Cardiac fibroblast (primary cell): ENCODE results near the gene PLD3.
"Not testable (repeated sequence)": the region's sequence is repeated elsewhere in the genome, so short reads cannot be mapped to it uniquely, and the experiment has no call there.

Experiments
- DNase-seq, 2 donors: peaks; one replicate each; pipeline versions ENCODE4 v3.0.0 to v3.0.0-alpha.2; 2010; ENCODE audit warnings: low read depth in 2 of 2
- H3K4me3 ChIP-seq, 2 donors: replicated peaks in 1 of 2; 1 replicate in 1 of 2; 2 replicates in 1 of 2; pipeline ENCODE4 v1.5.1; 2011; ENCODE audit warnings: low read depth in 2 of 2, low read length in 2 of 2, mild to moderate bottlenecking in 2 of 2, moderate library complexity in 1 of 2
- TF ChIP-seq, protein P1 (sequence below): IDR thresholded peaks from one replicate; pipeline ENCODE4 v1.5.1; 2011; ENCODE audit warnings: low read depth, mild to moderate bottlenecking, low read length, inconsistent platforms

The PLD3 gene

DNA sequence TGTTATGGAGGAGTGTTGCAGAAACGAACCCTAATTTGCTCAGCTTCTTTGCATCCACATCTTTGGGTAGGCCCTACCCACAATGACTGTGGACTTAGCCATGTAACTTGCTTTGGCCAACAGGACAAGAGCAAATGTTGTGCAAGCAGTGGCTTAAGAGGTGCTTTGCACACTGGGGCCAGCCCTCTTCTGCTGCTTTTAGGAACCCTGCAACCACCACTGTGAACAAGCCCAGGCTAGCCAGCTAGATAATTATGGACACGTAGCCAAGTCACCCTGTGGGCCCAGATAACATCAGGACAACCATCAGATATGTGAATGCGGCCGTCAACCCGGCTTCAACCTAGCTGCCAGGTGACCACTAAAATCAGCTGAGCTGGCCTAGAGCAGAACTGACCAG lies 17.4 kb upstream of the PLD3 start:
- no peak overlapping the region for H3K4me3 ChIP-seq
- TF ChIP-seq, protein P1, sequence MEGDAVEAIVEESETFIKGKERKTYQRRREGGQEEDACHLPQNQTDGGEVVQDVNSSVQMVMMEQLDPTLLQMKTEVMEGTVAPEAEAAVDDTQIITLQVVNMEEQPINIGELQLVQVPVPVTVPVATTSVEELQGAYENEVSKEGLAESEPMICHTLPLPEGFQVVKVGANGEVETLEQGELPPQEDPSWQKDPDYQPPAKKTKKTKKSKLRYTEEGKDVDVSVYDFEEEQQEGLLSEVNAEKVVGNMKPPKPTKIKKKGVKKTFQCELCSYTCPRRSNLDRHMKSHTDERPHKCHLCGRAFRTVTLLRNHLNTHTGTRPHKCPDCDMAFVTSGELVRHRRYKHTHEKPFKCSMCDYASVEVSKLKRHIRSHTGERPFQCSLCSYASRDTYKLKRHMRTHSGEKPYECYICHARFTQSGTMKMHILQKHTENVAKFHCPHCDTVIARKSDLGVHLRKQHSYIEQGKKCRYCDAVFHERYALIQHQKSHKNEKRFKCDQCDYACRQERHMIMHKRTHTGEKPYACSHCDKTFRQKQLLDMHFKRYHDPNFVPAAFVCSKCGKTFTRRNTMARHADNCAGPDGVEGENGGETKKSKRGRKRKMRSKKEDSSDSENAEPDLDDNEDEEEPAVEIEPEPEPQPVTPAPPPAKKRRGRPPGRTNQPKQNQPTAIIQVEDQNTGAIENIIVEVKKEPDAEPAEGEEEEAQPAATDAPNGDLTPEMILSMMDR = no peak
- no peak for DNase-seq

DNA sequence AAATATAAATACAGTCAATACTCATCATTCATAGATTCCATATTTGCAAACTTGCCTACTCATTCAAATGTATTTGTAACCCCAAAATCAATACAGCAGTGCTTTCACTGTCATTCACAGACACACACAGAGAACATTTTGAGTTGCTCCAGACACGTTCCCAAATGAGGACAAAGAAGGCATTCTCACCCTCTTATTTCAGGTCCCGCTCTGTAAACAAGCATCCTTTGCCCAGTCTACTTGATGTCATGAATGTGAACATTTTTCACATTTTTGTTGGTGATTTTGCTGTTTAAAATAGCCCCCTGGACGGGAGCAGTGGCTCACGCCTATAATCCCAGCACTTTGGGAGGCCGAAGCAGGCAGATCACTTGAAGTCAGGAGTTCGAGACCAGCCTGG lies 15.8 kb upstream of the PLD3 start:
- H3K4me3 ChIP-seq = no peak overlapping the region
- no peak for DNase-seq
- TF ChIP-seq, protein P1 = no peak

DNA sequence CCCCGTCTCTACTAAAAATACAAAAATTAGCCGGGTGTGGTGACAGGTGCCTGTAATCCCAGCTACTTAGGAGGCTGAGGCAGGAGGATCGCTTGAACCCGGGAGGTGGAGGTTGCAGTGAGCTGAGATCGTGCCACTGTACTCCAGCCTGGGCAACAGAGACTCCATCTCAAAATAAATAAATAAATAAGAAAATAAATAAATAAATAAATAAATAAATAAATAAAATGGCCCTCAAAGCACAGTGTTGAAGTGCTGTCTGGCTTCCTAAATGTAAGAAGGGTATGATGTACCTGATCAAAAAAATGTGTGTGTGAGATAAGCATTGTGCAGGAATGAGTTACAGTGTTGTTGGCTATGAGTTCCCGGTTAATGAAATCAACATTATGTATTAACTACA lies 15.4 kb upstream of the PLD3 start:
- H3K4me3 ChIP-seq, DNase-seq: not testable (repeated sequence)

DNA sequence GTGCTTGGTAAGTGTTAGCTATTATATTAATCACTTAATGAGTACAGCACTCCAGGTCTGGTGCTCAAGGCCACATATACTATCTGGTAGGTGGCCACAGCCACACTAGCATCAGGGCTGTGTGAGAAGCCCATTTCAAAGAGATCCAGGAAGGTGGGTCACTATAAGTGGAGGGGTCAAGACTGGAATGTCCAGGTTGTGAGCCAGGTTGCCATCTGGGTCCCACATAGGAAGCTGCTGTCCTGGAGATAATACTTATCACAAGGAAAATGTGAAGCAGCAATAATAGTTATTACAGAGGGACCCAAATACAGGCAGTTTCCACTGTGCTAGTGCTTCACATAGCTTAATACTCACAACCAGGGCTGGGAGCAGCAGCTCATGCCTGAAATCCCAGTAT lies 13.4 kb upstream of the PLD3 start:
- DNase-seq = no peak
- TF ChIP-seq, protein P1 = no peak
- no peak overlapping the region for H3K4me3 ChIP-seq

DNA sequence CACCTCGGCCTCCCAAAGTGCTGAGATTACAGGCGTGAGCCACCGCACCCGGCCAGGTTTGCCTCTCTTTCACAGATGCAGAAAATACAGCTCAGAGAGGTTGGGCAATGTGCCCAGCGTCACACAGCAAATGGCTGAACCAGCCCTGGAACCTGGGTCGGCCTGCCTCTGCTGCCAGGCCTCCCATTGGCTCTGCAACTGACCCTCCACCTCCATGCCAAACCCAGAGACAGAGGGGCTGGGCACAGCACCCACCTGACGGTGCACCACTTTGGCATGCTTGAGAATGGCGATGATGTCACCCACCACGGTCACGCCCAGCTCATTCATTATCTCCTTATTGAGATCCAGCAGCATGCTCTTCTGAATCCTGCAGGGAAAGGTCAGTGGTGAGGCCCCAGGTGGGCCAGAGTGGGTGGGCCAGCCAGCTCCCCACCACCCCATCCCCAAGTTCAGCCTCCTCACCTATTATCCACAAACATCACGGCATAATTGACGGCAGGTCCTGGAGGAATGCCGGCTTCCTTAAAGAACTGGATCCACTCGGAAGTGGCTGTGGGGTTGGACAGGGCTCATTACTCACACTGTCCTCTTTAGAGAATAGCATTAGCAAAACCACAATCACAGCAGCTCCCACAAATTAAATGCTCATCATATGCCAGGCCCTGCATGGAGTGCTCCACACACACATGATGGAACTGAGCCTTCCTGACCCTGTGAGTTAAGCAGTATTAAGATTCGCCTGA lies 12.5 kb upstream of the PLD3 start:
- DNase-seq = no peak
- H3K4me3 ChIP-seq = no peak overlapping the region
- TF ChIP-seq, protein P1 = no peak

DNA sequence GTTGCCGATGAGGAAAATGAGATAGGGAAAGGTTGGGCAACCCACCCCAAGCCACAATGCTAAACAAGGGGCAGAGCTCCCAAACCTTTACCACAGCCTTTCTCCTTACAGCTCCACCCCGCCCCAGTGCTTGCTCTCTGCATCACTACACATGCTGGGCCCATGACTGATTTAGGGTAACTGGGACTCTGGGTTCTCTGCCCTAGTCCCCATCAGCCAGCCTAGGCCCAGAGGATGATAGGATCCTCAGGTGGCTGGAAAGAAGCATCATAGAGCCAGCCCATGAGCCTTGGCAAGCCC lies 11.9 kb upstream of the PLD3 start:
- TF ChIP-seq, protein P1 = no peak
- no peak for DNase-seq
- no peak overlapping the region for H3K4me3 ChIP-seq

DNA sequence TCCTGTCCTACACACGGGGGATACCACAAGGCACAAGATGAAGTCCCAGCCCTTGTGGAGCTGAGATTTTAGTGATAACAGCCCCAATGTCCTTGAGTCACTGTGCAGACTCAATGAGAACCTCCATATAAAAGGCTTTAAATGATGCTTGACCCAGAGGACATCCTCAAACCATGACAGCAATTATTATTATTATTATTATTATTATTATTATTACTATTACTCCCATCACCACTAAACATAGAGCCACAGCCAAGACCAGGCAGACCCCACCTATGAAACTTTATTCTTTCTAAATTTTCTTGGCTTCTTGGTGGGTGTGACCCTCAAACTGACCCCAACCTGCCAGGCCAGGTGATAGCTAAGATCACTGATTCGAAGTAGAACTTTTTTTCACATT lies 11.4 kb upstream of the PLD3 start:
- TF ChIP-seq, protein P1 = no peak
- no peak overlapping the region for H3K4me3 ChIP-seq
- DNase-seq = no peak
